OCI-LY3 (cell line): ENCODE data around the gene RANBP1.

ENCODE experiments used
- EZH2phosphoT487 ChIP-seq: fragments of 200-600 bp; shearing (Covaris generic); IDR thresholded peaks from 2 replicates; pipeline ENCODE4 v1.6.1; 2018; ENCODE audit warnings: antibody characterized with exemption, mixed run types, low read depth
- TF ChIP-seq, protein P1 (sequence below): fragments of 200-600, 300-600 bp; sonication (generic); IDR thresholded peaks from 2 replicates; pipeline ENCODE4 v1.5.1; 2014; ENCODE audit warnings: antibody characterized with exemption, low read length, low read depth

DNA sequence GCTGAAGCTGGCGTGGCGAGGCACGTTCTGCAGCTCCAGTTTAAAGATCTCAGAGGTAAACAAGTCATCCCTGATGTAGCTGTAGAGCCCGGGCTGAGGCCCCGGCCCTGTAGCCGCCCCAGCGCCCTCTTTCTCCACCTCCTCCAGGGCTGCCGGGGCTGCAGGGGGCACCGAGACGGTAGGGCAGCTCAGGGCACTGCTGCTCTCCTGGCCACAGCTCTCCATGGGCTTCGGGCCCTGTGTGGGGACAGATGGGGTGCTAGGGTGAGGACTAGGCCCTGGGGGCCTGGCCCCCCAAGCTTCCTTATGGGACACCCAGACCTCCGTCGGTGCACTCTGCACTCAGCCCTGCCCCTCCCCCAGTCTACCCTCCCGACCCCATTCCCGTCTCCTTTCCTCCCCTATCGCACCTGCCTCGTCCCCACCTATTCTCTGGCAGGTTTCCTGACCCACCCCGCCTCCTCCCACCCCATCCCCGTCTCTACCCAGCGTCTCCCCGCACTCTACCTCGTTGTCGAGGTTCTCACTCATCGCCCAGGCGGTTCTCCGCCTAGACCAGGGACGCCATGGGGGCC, 559 bp downstream of the RANBP1 start:
- TF ChIP-seq, protein P1, sequence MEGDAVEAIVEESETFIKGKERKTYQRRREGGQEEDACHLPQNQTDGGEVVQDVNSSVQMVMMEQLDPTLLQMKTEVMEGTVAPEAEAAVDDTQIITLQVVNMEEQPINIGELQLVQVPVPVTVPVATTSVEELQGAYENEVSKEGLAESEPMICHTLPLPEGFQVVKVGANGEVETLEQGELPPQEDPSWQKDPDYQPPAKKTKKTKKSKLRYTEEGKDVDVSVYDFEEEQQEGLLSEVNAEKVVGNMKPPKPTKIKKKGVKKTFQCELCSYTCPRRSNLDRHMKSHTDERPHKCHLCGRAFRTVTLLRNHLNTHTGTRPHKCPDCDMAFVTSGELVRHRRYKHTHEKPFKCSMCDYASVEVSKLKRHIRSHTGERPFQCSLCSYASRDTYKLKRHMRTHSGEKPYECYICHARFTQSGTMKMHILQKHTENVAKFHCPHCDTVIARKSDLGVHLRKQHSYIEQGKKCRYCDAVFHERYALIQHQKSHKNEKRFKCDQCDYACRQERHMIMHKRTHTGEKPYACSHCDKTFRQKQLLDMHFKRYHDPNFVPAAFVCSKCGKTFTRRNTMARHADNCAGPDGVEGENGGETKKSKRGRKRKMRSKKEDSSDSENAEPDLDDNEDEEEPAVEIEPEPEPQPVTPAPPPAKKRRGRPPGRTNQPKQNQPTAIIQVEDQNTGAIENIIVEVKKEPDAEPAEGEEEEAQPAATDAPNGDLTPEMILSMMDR: no peak
- TF ChIP-seq EZH2phosphoT487: no peak
